Lower leg skin (tissue), 3 donors: Measurements from ENCODE around the gene MAN1C1.

Source experiments
- CTCF ChIP-seq, 3 donors: fragments of 450-650 bp; IDR thresholded peaks; one replicate each; pipeline ENCODE4 v1.5.1; 2016; ENCODE audit warnings: antibody characterized with exemption in 3 of 3, mild to moderate bottlenecking in 3 of 3, moderate library complexity in 2 of 3
- POLR2A ChIP-seq, 2 donors: fragments of 450-650 bp; IDR thresholded peaks; one replicate each; pipeline ENCODE4 v1.6.1; 2016 to 2017; ENCODE audit warnings: antibody characterized with exemption in 2 of 2, mild to moderate bottlenecking in 1 of 2, moderate library complexity in 1 of 2

- TF ChIP-seq CTCF (IDR thresholded peaks at IDR 0.05) (no peak), POLR2A (IDR thresholded peaks at IDR 0.05) (no peak)
Measured at GRCh38 chr1:25743164-25744139, 126.9 kb downstream of the MAN1C1 start.
